ENCODE results near the gene C17orf113.

C17orf113 gene

DNA sequence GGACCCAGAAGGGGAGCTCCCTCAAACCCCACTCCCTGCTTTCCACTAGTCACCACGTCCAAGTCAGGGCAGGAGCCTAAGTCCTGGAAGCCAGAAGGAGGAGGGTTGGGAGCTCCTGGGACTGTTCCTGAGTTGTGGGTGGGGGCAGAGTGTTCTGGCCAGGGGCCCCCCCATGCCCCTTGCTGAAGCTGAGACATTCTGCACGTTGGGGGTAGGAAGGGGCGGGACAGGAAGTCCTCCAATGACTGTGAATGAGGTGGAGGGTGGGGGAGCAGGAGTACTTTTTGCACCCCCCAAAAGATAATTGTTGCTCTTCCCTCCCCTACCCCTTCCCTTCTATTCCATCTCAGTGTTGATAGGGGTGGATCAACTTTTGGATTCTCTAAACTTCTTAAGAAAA, 21.4 kb upstream of the C17orf113 start:
- H3K9me3 ChIP-seq (ENCODE audit: insufficient read depth, low read depth, low read length), result no peaks in the 10 kb centered on the region
- H3K27ac ChIP-seq (ENCODE audit: low read depth, low read length), result no peak overlapping the region
- 18% methylated on average over 3 of the region's 3 CpGs for WGBS
- peak overlapping the region; percentile 71 for H3K4me3 ChIP-seq (ENCODE audit: low read length)
- H3K4me1 ChIP-seq (ENCODE audit: insufficient read depth, low read length), result peaks cover 8% of the 10 kb centered on the region; the same call in 1 of the 2 replicates
- H3K9ac ChIP-seq (ENCODE audit: low read depth, low read length), result no peak overlapping the region
- peaks cover 7% of the 10 kb centered on the region; the same call in 1 of the 2 replicates for H3K27me3 ChIP-seq (ENCODE audit: insufficient read depth, low read length)
- H3K36me3 ChIP-seq (ENCODE audit: insufficient read depth, low read length), result no peaks in the 10 kb centered on the region

DNA sequence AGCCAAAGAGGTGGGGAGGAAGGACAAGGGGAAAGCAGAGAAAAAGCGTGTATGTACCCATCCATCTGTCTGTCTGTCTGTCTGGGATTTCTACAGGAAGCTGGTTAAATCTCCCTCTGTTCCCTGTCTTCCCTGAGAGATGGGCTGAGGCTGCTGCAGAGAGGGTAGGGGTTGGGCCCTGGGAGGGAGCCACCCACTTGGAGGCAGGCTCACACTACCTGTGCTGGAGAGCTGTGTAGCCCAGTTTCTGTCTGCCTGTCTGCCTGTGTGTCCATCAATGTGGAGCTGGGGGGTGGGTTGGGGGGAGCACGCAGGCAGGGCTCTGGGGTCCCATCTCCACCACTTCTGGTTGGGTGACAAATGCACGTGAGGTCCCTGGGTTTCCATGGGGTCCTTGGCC, 18.6 kb upstream of the C17orf113 start:
- Histone ChIP-seq H3K9me3 (ENCODE audit: insufficient read depth, low read depth, low read length) (no peaks in the 10 kb centered on the region), H3K4me3 (ENCODE audit: low read length) (no peak overlapping the region), H3K4me1 (ENCODE audit: insufficient read depth, low read length) (peaks cover 8% of the 10 kb centered on the region; the same call in 1 of the 2 replicates), H3K27me3 (ENCODE audit: insufficient read depth, low read length) (peaks cover 7% of the 10 kb centered on the region; the same call in 1 of the 2 replicates), H3K27ac (ENCODE audit: low read depth, low read length) (no peak overlapping the region), H3K36me3 (ENCODE audit: insufficient read depth, low read length) (no peaks in the 10 kb centered on the region), H3K9ac (ENCODE audit: low read depth, low read length) (no peak overlapping the region)
- WGBS, result 83% methylated on average over 3 of the region's 3 CpGs

DNA sequence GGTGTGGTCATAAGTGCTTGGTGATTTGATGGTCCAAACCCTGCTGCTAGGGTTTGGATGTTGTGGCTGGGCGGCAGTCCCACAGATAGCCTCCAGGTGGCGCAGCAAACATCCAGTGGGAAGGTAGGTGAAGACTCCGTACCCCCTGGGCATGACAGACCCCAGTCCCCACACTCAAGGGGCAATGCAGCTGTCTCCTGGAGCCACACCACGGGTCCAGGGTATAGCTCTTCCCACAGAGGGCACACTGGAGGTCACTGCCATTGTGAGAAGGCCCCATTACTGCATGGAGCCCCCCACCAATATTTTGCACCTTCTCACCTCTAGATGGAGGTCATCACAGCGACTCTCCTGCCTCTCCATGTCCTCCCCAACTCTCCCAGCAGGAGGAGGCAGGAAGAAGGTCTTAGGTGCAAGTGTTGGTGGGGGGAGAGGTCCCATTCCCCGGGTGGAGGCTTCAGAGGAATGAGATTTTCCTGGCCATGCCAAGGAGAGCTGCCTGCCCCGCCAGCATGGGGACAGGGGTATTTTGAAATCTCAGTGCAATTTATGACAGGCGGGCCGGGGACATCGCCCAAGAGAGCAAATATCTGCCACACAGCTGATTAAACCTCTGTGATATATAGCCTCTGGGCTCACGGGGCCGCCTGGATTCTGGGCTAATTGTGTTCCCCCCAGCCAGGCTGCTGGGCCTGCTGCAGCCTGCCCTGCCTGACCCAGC, 17.1 kb upstream of the C17orf113 start:
- H3K36me3 ChIP-seq (ENCODE audit: insufficient read depth, low read length), result no peaks in the 10 kb centered on the region
- H3K4me1 ChIP-seq (ENCODE audit: insufficient read depth, low read length), result peaks cover 8% of the 10 kb centered on the region; the same call in 1 of the 2 replicates
- no peak overlapping the region for H3K9ac ChIP-seq (ENCODE audit: low read depth, low read length)
- no peak overlapping the region for H3K4me3 ChIP-seq (ENCODE audit: low read length)
- H3K9me3 ChIP-seq (ENCODE audit: insufficient read depth, low read depth, low read length), result no peaks in the 10 kb centered on the region
- 52% methylated on average over 11 of the region's 12 CpGs for WGBS
- peaks cover 7% of the 10 kb centered on the region; the same call in 1 of the 2 replicates for H3K27me3 ChIP-seq (ENCODE audit: insufficient read depth, low read length)
- H3K27ac ChIP-seq (ENCODE audit: low read depth, low read length), result no peak overlapping the region

DNA sequence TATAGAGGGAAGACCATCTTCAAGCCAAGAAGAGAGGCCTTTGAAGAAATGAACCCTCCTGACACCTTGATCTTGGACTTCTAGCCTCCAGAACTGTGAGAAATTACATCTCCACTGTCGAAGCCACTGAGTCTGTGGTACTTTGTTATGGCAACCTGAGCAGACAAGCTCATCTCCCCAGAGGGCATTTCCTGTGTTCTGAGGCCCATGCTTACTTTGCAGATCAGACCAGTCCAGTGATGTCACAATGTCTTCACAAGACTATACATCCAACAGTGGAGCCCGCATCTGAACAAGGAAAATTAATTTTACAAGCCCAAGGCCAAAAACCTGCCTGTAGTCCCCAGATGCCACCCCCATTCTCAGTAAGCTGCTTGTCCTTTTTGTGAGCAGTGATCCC, 14.8 kb upstream of the C17orf113 start:
- H3K36me3 ChIP-seq (ENCODE audit: insufficient read depth, low read length), result no peaks in the 10 kb centered on the region
- no peak overlapping the region for H3K9ac ChIP-seq (ENCODE audit: low read depth, low read length)
- no peak overlapping the region for H3K27ac ChIP-seq (ENCODE audit: low read depth, low read length)
- H3K4me1 ChIP-seq (ENCODE audit: insufficient read depth, low read length), result peaks cover 10% of the 10 kb centered on the region; the same call in 1 of the 2 replicates
- H3K4me3 ChIP-seq (ENCODE audit: low read length), result no peak overlapping the region
- no peaks in the 10 kb centered on the region for H3K27me3 ChIP-seq (ENCODE audit: insufficient read depth, low read length)
- H3K9me3 ChIP-seq (ENCODE audit: insufficient read depth, low read depth, low read length), result no peaks in the 10 kb centered on the region
- WGBS, result 87% methylated on average over 2 of the region's 2 CpGs

DNA sequence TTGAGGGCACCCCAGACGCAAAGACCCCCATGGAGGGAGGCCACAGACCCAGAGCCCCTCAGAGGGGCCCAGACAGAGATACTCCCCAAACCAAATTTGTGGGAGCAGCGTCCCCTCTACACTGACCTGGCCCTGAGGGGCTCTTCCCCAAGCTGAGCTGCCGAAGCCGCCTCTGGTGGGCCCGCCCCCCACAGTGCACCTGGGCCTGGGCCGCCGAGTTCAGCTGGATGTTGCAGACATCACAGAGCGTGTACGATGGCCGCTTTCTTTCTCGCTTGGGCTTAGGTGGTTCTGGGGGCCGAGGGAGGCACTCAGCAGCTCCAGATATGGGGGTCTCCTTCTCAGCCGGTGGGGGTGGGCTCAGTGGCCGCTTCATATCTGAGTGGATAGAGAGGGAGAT, 12.3 kb upstream of the C17orf113 start:
- no peak overlapping the region for H3K27ac ChIP-seq (ENCODE audit: low read depth, low read length)
- H3K27me3 ChIP-seq (ENCODE audit: insufficient read depth, low read length), result no peaks in the 10 kb centered on the region
- WGBS, result 90% methylated on average over 14 of the region's 14 CpGs
- no peaks in the 10 kb centered on the region for H3K36me3 ChIP-seq (ENCODE audit: insufficient read depth, low read length)
- peaks cover 9% of the 10 kb centered on the region; the same call in 1 of the 2 replicates for H3K4me1 ChIP-seq (ENCODE audit: insufficient read depth, low read length)
- no peaks in the 10 kb centered on the region for H3K9me3 ChIP-seq (ENCODE audit: insufficient read depth, low read depth, low read length)
- H3K4me3 ChIP-seq (ENCODE audit: low read length), result no peak overlapping the region
- no peak overlapping the region for H3K9ac ChIP-seq (ENCODE audit: low read depth, low read length)

DNA sequence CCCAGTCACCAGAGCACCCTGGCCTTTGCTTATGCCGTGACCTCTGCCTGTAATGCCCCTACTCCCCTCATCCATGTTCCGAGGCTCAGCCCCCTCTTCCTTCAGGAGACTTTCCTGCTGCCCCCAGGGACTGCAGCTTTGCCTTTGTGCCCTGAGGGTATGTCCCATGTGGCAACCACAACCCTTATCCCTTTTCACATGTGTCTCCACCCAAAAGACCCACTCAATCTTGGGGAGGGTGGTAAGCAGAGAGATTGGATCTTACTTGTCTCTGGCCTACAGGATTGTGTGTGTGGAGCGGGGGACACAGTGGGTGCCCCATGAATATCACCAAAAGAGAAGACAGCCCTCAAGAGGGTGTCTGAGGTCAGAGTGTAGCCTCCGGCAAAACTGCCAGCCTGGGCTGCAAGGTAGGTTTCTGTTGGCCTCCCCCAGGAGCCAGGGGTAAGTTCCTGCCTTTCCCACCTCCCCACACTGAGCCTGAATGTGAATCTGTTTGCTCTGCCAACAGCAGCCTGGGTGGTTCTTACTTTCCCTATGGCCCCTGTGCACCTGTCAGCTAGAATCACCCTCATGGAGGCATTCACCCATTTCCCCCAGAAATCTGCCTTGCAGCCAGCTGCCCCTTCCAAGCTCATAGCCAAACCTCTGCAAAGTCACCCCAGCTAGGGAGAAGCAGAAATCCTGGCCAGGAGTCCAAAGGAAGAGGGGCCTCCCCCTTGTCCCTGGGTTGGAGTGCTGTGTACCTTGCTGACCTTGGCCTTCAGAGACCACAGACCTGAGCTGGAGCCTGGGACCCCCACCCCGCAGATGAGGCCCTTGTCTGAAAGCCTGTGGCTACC, 11.5 kb upstream of the C17orf113 start:
- Histone ChIP-seq H3K27ac (ENCODE audit: low read depth, low read length) (no peak overlapping the region), H3K27me3 (ENCODE audit: insufficient read depth, low read length) (no peaks in the 10 kb centered on the region), H3K9me3 (ENCODE audit: insufficient read depth, low read depth, low read length) (no peaks in the 10 kb centered on the region), H3K36me3 (ENCODE audit: insufficient read depth, low read length) (no peaks in the 10 kb centered on the region), H3K4me1 (ENCODE audit: insufficient read depth, low read length) (0 out of 2 replicates have a peak, but pooled peaks cover 5% of the 10 kb centered on the region), H3K4me3 (ENCODE audit: low read length) (no peak overlapping the region), H3K9ac (ENCODE audit: low read depth, low read length) (no peak overlapping the region)
- 65% methylated on average over 5 of the region's 5 CpGs for WGBS

DNA sequence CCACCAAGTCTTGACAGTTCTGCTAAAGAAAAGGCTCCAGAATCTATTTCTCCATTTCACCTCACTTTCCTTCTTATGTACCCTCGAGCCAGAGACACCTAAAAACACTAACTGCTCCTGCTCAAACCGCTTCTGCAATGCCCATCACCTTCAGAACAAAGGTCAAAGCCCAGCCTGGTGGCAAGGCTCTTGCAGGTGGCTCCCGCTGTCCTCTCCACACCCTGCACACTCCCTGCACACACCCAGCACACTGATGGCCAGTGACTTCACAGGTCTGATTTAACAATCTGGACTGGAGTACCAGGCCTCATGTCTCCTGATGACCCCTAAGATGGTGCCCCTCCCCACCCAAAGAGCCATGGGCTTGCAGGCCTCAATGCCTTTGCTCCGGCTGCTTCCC, 9.8 kb upstream of the C17orf113 start:
- no peaks in the 10 kb centered on the region for H3K36me3 ChIP-seq (ENCODE audit: insufficient read depth, low read length)
- no peak overlapping the region for H3K9ac ChIP-seq (ENCODE audit: low read depth, low read length)
- no peaks in the 10 kb centered on the region for H3K9me3 ChIP-seq (ENCODE audit: insufficient read depth, low read depth, low read length)
- H3K27me3 ChIP-seq (ENCODE audit: insufficient read depth, low read length), result no peaks in the 10 kb centered on the region
- 91% methylated on average over 4 of the region's 4 CpGs for WGBS
- H3K4me3 ChIP-seq (ENCODE audit: low read length), result no peak overlapping the region
- no peak overlapping the region for H3K27ac ChIP-seq (ENCODE audit: low read depth, low read length)
- peaks cover 14% of the 10 kb centered on the region; the same call in 1 of the 2 replicates for H3K4me1 ChIP-seq (ENCODE audit: insufficient read depth, low read length)

DNA sequence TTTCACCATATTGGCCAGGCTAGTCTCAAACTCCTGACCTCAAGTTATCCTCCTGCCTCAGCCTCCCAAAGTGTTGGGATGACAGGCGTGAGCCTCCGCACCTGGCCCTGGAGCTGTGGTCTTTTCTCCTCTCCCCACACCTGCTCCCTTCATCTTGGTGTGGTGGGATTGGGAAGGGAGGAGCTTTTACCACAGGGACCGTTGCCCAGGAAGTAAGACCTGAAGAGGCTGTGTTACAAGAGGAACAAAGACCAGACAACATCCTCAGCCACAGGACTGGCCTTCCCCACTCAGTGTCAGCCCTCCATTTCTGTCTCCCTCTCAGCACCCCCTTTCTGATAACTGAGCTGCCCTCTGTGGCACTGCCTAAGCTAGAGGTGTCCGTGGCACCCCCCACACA, 9.4 kb upstream of the C17orf113 start:
- no peaks in the 10 kb centered on the region for H3K9me3 ChIP-seq (ENCODE audit: insufficient read depth, low read depth, low read length)
- H3K4me1 ChIP-seq (ENCODE audit: insufficient read depth, low read length), result peaks cover 17% of the 10 kb centered on the region; the same call in 1 of the 2 replicates
- no peak overlapping the region for H3K27ac ChIP-seq (ENCODE audit: low read depth, low read length)
- H3K4me3 ChIP-seq (ENCODE audit: low read length), result no peak overlapping the region
- 75% methylated on average over 3 of the region's 4 CpGs for WGBS
- H3K36me3 ChIP-seq (ENCODE audit: insufficient read depth, low read length), result no peaks in the 10 kb centered on the region
- H3K27me3 ChIP-seq (ENCODE audit: insufficient read depth, low read length), result no peaks in the 10 kb centered on the region
- no peak overlapping the region for H3K9ac ChIP-seq (ENCODE audit: low read depth, low read length)

DNA sequence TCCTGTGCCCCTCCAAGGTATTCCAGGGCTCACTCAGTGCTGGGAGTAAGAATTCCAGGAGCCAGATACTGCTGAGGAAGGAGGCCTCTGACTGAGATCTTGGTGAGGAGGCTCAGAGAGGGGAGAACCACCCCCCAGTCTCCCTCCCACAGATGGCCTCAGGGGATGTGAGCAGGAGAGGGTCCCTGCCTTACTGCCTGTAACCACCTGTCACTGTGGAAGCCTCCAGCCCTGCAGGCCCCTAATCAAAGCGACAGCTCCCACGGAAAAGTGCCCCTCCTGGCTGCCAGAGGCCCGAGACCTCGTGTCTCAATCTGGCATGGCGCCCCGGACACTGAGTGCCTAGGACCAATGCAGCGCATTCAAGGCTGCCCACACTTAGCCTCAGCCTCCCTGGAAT, 7.7 kb upstream of the C17orf113 start:
- Histone ChIP-seq H3K36me3 (ENCODE audit: insufficient read depth, low read length) (no peaks in the 10 kb centered on the region), H3K9ac (ENCODE audit: low read depth, low read length) (no peak overlapping the region), H3K9me3 (ENCODE audit: insufficient read depth, low read depth, low read length) (no peaks in the 10 kb centered on the region), H3K27me3 (ENCODE audit: insufficient read depth, low read length) (peaks cover 6% of the 10 kb centered on the region; the same call in 1 of the 2 replicates), H3K4me3 (ENCODE audit: low read length) (no peak overlapping the region), H3K27ac (ENCODE audit: low read depth, low read length) (no peak overlapping the region), H3K4me1 (ENCODE audit: insufficient read depth, low read length) (peaks cover 27% of the 10 kb centered on the region; the same call in 1 of the 2 replicates)
- WGBS, result 87% methylated on average over 7 of the region's 7 CpGs

DNA sequence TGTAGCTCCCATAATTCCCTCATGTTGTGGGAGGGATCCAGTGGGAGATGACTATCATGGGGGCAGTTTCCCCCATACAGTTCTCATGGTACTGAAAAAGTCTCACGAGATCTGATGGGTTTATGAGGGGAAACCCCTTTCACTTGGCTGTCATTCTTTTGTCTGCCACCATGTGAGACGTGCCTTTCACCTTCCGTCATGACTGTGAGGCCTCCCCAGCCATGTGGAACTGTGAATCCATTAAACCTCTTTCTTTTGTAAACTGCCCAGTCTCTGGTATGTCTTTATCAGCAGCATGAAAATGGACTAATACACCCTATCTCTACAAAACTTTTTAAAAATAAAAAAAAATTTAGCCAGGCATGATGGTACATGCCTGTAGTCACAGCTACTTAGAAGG, 6.2 kb upstream of the C17orf113 start:
- no peak overlapping the region for H3K9ac ChIP-seq (ENCODE audit: low read depth, low read length)
- H3K36me3 ChIP-seq (ENCODE audit: insufficient read depth, low read length), result no peaks in the 10 kb centered on the region
- H3K9me3 ChIP-seq (ENCODE audit: insufficient read depth, low read depth, low read length), result no peaks in the 10 kb centered on the region
- no peak overlapping the region for H3K4me3 ChIP-seq (ENCODE audit: low read length)
- H3K27me3 ChIP-seq (ENCODE audit: insufficient read depth, low read length), result peaks cover 6% of the 10 kb centered on the region; the same call in 1 of the 2 replicates
- 81% methylated on average over 3 of the region's 3 CpGs for WGBS
- H3K27ac ChIP-seq (ENCODE audit: low read depth, low read length), result no peak overlapping the region
- H3K4me1 ChIP-seq (ENCODE audit: insufficient read depth, low read length), result peaks cover 22% of the 10 kb centered on the region; the same call in 1 of the 2 replicates

DNA sequence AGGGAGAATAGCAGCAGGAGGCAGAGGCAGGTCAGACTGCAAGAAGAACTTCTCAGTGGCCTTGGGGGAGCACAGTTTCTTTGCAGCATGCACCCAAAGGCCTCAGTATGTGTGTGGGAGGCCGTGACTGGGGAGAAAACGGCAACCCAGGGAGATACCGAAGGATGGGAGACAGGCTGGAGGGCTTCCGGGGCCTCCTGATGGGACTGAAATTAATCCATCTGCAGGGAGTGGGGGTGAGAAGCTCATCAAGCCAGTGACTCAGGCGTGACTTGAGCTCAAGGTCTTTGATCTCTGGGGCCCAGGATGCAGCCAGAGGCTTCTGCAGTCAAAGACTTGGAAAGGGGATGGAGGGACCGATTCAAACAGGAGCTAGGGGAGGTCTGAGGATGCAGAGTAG, 5.1 kb upstream of the C17orf113 start:
- no peak overlapping the region for H3K27ac ChIP-seq (ENCODE audit: low read depth, low read length)
- 33% methylated on average over 6 of the region's 6 CpGs for WGBS

More for the DNA sequence above, 5.1 kb upstream of the C17orf113 start:
- H3K27me3 ChIP-seq (ENCODE audit: insufficient read depth, low read length), result peaks cover 6% of the 10 kb centered on the region; the same call in 1 of the 2 replicates
- H3K4me3 ChIP-seq (ENCODE audit: low read length), result no peak overlapping the region
- H3K4me1 ChIP-seq (ENCODE audit: insufficient read depth, low read length), result peaks cover 30% of the 10 kb centered on the region
- no peaks in the 10 kb centered on the region for H3K9me3 ChIP-seq (ENCODE audit: insufficient read depth, low read depth, low read length)
- no peak overlapping the region for H3K9ac ChIP-seq (ENCODE audit: low read depth, low read length)
- H3K36me3 ChIP-seq (ENCODE audit: insufficient read depth, low read length), result no peaks in the 10 kb centered on the region
